22Rv1 (cell line): ENCODE results near the gene AIP.
"Not testable (repeated sequence)": the region's sequence is repeated elsewhere in the genome, so short reads cannot be mapped to it uniquely, and the experiment has no call there.

ENCODE experiments used
- H3K27ac ChIP-seq: fragments of 450-650 bp; 2 replicates; pipeline ENCODE4 v1.5.1; 2017
- ZFX ChIP-seq: fragments of 450-650 bp; IDR thresholded peaks from 2 replicates; pipeline ENCODE4 v1.6.1; 2017; ENCODE audit warnings: antibody characterized with exemption, borderline replicate concordance
- TF ChIP-seq, protein P1 (sequence below): fragments of 450-650 bp; IDR thresholded peaks from 2 replicates; pipeline ENCODE4 v1.5.1; 2017; ENCODE audit warnings: mild to moderate bottlenecking

The AIP gene

DNA sequence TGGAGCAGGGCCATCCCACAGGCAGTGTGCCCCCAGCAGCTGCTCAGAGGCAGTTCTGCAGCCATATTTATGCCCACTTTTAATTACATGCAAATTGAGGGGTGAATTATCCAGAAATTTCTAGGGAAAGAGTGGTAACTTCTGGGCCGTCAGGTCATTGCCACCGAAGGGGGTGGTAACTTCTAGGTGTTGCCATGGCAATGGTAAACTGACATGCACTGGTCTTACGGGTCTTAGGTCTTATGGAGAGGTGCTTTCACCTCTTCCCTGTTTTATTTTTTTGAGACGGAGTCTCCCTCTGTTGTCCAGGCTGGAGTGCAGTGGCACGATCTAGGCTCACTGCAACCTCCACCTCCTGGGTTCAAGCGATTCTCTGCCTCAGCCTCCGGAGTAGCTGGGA is 9.9 kb upstream of the AIP start:
- no peak for TF ChIP-seq ZFX
- TF ChIP-seq, protein P1, sequence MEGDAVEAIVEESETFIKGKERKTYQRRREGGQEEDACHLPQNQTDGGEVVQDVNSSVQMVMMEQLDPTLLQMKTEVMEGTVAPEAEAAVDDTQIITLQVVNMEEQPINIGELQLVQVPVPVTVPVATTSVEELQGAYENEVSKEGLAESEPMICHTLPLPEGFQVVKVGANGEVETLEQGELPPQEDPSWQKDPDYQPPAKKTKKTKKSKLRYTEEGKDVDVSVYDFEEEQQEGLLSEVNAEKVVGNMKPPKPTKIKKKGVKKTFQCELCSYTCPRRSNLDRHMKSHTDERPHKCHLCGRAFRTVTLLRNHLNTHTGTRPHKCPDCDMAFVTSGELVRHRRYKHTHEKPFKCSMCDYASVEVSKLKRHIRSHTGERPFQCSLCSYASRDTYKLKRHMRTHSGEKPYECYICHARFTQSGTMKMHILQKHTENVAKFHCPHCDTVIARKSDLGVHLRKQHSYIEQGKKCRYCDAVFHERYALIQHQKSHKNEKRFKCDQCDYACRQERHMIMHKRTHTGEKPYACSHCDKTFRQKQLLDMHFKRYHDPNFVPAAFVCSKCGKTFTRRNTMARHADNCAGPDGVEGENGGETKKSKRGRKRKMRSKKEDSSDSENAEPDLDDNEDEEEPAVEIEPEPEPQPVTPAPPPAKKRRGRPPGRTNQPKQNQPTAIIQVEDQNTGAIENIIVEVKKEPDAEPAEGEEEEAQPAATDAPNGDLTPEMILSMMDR: no peak
- H3K27ac ChIP-seq: no peak overlapping the region

DNA sequence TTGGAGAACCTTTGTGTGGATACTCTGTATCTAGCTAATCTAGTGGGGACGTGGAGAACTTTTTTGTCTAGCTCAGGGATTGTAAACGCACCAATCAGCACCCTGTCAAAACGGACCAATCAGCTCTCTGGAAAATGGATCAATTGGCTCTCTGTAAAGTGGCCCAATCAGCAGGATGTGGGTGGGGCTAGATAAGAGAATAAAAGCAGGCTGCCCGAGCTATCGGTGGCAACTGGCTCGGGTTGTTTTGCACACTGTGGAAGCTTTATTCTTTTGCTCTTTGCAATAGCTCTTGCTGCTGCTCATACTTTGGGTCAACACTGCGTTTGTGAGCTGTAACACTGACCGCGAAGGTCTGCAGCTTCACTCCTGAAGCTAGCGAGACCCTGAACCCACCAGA is 6.1 kb upstream of the AIP start:
- not testable (repeated sequence) for H3K27ac ChIP-seq

DNA sequence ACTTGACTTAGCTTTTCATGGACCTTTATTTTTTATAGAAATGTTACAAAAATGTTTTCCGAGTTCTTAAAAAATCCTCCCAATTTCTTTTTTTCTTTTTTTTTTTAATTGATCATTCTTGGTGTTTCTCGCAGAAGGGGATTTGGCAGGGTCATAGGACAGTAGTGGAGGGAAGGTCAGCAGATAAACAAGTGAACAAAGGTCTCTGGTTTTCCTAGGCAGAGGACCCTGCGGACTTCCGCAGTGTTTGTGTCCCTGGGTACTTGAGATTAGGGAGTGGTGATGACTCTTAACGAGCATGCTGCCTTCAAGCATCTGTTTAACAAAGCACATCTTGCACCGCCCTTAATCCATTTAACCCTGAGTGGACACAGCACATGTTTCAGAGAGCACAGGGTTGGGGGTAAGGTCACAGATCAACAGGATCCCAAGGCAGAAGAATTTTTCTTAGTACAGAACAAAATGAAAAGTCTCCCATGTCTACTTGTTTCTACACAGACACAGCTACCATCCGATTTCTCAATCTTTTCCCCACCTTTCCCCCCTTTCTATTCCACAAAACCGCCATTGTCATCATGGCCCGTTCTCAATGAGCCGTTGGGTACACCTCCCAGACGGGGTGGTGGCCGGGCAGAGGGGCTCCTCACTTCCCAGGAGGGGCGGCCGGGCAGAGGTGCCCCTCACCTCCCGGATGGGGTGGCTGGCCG is 5.3 kb upstream of the AIP start:
- not testable (repeated sequence) for H3K27ac ChIP-seq

DNA sequence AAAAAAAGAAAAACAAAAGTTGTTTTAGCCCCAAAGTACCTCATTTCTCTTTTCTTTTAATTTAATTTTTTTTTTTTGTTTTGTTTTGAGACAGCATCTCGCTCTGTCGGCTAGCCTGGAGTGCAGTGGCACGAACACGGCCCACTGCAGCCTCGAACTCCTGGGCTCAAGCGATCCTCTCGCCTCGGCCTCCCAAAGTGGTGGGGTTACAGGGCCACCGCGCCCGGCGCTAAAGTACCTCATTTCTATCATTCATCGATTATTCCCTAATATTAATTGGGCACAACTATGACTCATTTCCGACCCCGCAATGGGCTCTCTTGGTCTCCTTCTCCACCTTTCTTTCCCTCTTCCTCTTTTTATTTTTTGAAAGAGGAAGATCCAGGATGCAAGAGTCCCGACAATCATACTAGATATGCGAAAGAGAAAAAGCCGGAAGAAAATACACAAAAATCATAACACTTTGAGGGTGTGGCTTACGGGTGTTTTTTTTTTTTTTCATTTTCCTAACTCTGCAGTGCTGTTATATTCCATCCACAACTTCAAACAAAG is 475 bp upstream of the AIP start:
- TF ChIP-seq, protein P1: no peak
- no peak for TF ChIP-seq ZFX
- peak overlapping the region; percentile 71 for H3K27ac ChIP-seq

DNA sequence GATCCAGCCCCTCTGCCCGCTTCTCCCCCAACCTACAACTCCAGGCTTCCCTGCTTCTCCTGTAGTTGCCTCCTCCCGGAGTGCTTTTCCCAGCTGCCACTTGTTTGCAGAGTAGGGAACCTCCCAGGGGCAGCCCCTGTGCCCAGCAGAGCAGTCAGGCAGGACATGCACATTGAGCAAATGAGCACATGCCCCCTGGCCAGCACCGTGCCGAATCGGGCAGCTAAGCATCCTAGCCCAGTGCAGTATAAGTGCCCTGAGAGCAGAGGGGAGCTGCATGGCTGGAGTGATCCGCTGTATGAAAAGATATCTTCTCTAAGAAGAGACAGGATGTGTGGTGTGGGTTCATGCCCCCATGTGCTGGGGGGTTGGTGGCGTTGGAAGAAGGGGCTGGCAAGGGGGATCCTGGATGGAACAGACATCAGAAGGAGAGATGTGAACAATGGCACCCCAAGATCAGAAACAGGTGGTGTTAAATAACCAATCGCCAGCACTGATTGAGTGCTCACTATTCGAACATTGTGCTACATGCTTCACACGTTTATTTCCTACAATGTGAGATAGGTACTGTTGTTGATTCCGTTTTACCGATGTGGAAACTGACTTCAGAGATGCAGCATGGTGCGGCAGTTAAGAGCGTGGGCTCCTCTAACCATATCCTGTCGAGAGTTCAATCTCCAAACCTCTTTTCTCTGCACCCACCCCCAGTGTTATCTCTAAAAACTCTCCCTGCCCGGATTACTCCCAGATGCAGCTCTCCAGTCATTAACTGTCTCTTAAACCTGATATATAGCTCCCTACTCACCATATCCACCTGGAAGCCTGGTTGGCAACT is 1.2 kb downstream of the AIP start:
- H3K27ac ChIP-seq: no peak overlapping the region; the same call in 1 of the 2 replicates
- no peak for TF ChIP-seq ZFX
- TF ChIP-seq, protein P1: no peak

DNA sequence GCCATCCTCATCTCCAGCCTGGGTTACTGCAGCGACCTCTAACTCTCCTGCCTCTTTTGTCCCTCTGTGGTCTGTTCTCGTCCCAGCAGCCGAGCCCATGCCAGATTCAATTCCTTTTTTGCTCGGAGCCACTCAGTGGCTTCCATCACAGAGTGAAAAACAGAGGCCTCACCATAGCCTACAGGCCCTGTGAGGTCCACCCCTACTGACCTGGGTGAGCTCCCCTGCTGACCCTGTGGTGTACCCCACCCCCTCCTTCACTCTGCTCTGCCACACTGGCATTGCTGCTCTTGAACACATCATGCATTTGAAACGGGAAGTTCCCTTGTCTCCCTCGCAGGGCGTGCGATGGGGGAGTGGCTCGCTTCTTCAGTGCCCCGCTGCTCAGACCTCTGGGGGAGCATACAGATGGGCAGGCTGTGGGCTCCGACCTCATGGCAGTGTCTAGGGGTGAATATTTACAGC is 2.1 kb downstream of the AIP start:
- no peak overlapping the region for H3K27ac ChIP-seq
- TF ChIP-seq ZFX: no peak
- TF ChIP-seq, protein P1: no peak

DNA sequence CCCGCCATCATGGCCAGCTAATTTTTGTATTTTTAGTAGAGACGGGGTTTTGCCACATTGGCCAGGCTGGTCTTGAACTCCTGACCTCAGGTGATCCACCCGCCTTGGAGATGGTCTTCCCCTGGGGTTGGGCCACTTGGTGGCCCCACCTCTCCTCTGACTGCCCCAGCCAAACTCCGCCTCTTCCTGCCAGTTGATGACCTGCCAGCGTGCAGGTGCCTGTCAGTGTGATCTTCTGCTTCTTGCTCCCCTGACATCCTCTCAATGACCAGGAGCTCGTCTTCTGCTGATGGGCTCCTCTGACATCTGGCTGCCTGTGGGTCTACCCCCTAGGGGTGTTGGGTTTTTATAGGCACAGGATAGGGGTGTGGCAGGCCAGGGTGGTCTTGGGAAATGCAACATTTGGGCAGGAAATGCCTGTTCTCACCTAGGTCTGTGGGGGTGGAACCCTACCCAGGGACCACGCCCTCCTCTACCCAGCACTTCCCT is 3.1 kb downstream of the AIP start:
- not testable (repeated sequence) for H3K27ac ChIP-seq

DNA sequence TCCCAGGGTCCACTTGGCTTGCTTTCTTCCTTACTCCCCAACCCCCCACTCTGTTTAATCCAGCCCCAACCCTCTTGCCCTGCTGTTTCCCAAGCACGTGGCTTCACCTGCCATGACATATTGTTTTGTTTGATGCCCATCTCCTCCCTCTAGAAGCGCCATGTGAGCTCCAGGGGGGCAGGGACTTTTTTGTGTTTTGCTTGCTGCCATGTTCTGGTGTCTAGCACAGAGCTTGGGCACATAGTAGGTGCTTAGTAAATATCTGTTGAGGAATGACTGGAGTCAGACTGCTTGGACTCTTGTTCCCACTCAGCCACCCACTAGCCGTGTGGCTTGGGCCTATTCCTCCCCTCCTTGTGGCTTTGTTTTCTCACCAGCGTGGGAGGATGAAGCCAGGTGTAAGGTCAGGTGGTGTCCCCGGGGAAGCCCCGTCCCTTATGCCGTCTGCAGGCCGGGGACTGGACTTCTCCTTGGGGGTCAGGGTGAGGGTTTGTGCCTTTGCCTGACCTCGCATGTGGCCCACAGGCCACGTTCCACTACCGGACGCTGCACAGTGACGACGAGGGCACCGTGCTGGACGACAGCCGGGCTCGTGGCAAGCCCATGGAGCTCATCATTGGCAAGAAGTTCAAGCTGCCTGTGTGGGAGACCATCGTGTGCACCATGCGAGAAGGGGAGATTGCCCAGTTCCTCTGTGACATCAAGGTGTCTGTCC is 3.8 kb downstream of the AIP start:
- TF ChIP-seq, protein P1: no peak
- no peak for TF ChIP-seq ZFX
- no peak overlapping the region for H3K27ac ChIP-seq
